Smooth muscle cell (in vitro differentiated cells): ENCODE measurements around the gene TNNC2. TPM values are rescaled to one million over a fixed set of nuclear protein-coding genes. Genes with fewer than 3 reads are reported as not detected.
A peak's percentile ranks its signal among the peaks of the same experiment; 100 is the strongest.

ENCODE experiments used
- DNase-seq: peaks from one replicate; lab custom pipeline; 2025; ENCODE audit not compliant: unreplicated experiment; lab: John Stamatoyannopoulos, UW
- H2AFZ ChIP-seq: fragments of 200-600 bp; sonication (generic); 2 replicates; pipeline ENCODE4 v1.6.0; 2016; ENCODE audit warnings: antibody characterized with exemption, low read depth, mild to moderate bottlenecking
- H3F3A ChIP-seq: fragments of 200-600 bp; sonication (generic); 2 replicates; pipeline ENCODE4 v1.6.0; 2017; ENCODE audit warnings: antibody characterized with exemption, low read depth
- H3K27ac ChIP-seq: fragments of 200-600 bp; sonication (generic); 2 replicates; pipeline ENCODE4 v1.5.1; 2016; ENCODE audit warnings: low read depth, mild to moderate bottlenecking
- H3K27me3 ChIP-seq: fragments of 200-600 bp; sonication (generic); 2 replicates; pipeline ENCODE4 v1.6.1; 2016; ENCODE audit warnings: low read depth, mild to moderate bottlenecking
- H3K36me3 ChIP-seq: fragments of 200-600 bp; sonication (generic); 2 replicates; pipeline ENCODE4 v1.5.1; 2016; ENCODE audit warnings: low read depth
- H3K4me1 ChIP-seq: fragments of 200-600 bp; sonication (generic); 2 replicates; pipeline ENCODE4 v1.5.1; 2016; ENCODE audit warnings: low read depth
- H3K4me2 ChIP-seq: fragments of 200-600 bp; sonication (generic); 2 replicates; pipeline ENCODE4 v1.6.0; 2016; ENCODE audit warnings: mild to moderate bottlenecking
- H3K4me3 ChIP-seq: fragments of 200-600 bp; sonication (generic); 2 replicates; pipeline ENCODE4 v1.5.1; 2016; ENCODE audit warnings: mild to moderate bottlenecking
- H3K79me2 ChIP-seq: fragments of 200-600 bp; sonication (generic); 2 replicates; pipeline ENCODE4 v1.6.0; 2016; ENCODE audit warnings: low read depth, mild to moderate bottlenecking
- H3K9ac ChIP-seq: fragments of 200-600 bp; sonication (generic); 2 replicates; pipeline ENCODE4 v1.6.0; 2016; ENCODE audit warnings: low read depth
- H3K9me3 ChIP-seq: fragments of 200-600 bp; sonication (generic); replicated peaks from 2 replicates; pipeline ENCODE4 v1.5.1; 2016; ENCODE audit warnings: low read depth
- H4K20me1 ChIP-seq: fragments of 200-600 bp; sonication (generic); 2 replicates; pipeline ENCODE4 v1.6.0; 2016; ENCODE audit warnings: low read depth
- WGBS: methylation state at CpG from one replicate; pipeline ENCODE4 v1.1.7; 2016; ENCODE audit warnings: low lambda C conversion rate; 5-methylcytosine and 5-hydroxymethylcytosine counted together
- polyA plus RNA-seq: library from polyadenylated mRNA; unstranded; fragments of >200 nt; fragmentation: Nextera tagmentation; extraction: Ambion mirVana; gene quantifications from 2 replicates; pipeline ENCODE4 v1.2.1, GENCODE V29; 2016
- total RNA-seq: library from RNA; depleted of rRNA; stranded (reverse); fragments of >200 nt; gene quantifications from 2 replicates; pipeline ENCODE4 v1.2.3, GENCODE V29; 2014
- TF ChIP-seq, protein P1 (sequence below): fragments of 200-600 bp; sonication (generic); IDR thresholded peaks from 2 replicates; pipeline ENCODE4 v1.5.1; 2017; ENCODE audit warnings: borderline replicate concordance, mild to moderate bottlenecking, antibody characterized with exemption; ENCODE audit not compliant: insufficient read depth, poor library complexity, severe bottlenecking

TNNC2 gene
- total and polyA plus RNA-seq, 2 experiments from 2014 or later: 0.78 to 1.7 TPM

DNA sequence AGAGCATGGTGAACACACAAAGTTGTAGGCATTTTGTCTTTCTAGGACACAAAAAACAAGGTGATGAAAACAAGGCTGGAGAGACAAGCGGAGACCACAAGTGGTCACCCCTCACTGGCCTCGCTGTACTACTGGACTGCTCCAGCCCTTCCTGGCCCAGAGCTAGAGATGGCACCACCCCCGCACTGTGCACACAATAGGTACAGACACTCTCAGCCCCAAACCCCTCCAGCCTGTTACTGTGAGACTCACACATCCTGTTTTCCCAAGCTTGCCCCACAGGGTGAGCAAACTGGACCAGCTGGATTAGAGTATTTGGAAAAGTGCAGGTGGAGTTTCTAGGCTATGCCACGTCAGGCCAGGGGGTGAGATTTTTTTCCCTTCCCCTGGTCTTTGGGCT, 45.5 kb upstream of the TNNC2 start:
- no peak overlapping the region for H2AFZ ChIP-seq
- WGBS: 91% methylated on average over 4 of the region's 4 CpGs
- H3K27ac ChIP-seq: no peak overlapping the region
- H3K4me3 ChIP-seq: no peak overlapping the region
- no peaks in the 10 kb centered on the region for H3K4me1 ChIP-seq
- no peak overlapping the region for H3K9ac ChIP-seq
- no peak overlapping the region for H3K4me2 ChIP-seq
- no peak for DNase-seq
- H3K36me3 ChIP-seq: peaks cover 4% of the 10 kb centered on the region
- no peaks in the 10 kb centered on the region for H4K20me1 ChIP-seq
- no peaks in the 10 kb centered on the region for H3F3A ChIP-seq
- H3K79me2 ChIP-seq: no peaks in the 10 kb centered on the region
- H3K9me3 ChIP-seq: no peaks in the 10 kb centered on the region
- no peaks in the 10 kb centered on the region for H3K27me3 ChIP-seq
- TF ChIP-seq, protein P1, sequence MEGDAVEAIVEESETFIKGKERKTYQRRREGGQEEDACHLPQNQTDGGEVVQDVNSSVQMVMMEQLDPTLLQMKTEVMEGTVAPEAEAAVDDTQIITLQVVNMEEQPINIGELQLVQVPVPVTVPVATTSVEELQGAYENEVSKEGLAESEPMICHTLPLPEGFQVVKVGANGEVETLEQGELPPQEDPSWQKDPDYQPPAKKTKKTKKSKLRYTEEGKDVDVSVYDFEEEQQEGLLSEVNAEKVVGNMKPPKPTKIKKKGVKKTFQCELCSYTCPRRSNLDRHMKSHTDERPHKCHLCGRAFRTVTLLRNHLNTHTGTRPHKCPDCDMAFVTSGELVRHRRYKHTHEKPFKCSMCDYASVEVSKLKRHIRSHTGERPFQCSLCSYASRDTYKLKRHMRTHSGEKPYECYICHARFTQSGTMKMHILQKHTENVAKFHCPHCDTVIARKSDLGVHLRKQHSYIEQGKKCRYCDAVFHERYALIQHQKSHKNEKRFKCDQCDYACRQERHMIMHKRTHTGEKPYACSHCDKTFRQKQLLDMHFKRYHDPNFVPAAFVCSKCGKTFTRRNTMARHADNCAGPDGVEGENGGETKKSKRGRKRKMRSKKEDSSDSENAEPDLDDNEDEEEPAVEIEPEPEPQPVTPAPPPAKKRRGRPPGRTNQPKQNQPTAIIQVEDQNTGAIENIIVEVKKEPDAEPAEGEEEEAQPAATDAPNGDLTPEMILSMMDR: no peak

DNA sequence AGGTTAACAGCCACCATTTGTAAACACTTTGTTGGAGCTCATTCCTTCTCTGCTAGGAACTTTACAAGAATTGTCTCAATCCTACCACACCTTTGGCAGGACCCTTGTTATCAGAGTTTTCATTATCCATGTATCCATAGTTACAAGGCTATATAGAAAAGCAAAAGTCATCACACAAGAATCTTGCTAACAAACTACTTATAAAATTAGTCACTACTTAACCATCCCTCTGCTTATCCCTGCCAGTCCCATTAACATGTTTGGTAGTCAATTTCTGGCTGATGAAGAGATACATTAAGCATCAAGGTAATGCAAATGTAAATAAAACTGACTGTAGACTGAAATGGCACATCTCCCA, 40.7 kb upstream of the TNNC2 start:
- peak overlapping the region; percentile 74 for H3K9ac ChIP-seq
- H3K27me3 ChIP-seq: no peaks in the 10 kb centered on the region
- H3K4me3 ChIP-seq: no peak overlapping the region
- DNase-seq: no peak
- H3K9me3 ChIP-seq: no peaks in the 10 kb centered on the region
- no peaks in the 10 kb centered on the region for H3F3A ChIP-seq
- H3K4me1 ChIP-seq: no peaks in the 10 kb centered on the region
- TF ChIP-seq, protein P1: no peak
- peak overlapping the region; percentile 91 for H3K27ac ChIP-seq
- no peaks in the 10 kb centered on the region for H3K36me3 ChIP-seq
- no peaks in the 10 kb centered on the region for H3K79me2 ChIP-seq
- no peak overlapping the region for H2AFZ ChIP-seq
- H3K4me2 ChIP-seq: peak overlapping the region; percentile 12
- H4K20me1 ChIP-seq: no peaks in the 10 kb centered on the region

DNA sequence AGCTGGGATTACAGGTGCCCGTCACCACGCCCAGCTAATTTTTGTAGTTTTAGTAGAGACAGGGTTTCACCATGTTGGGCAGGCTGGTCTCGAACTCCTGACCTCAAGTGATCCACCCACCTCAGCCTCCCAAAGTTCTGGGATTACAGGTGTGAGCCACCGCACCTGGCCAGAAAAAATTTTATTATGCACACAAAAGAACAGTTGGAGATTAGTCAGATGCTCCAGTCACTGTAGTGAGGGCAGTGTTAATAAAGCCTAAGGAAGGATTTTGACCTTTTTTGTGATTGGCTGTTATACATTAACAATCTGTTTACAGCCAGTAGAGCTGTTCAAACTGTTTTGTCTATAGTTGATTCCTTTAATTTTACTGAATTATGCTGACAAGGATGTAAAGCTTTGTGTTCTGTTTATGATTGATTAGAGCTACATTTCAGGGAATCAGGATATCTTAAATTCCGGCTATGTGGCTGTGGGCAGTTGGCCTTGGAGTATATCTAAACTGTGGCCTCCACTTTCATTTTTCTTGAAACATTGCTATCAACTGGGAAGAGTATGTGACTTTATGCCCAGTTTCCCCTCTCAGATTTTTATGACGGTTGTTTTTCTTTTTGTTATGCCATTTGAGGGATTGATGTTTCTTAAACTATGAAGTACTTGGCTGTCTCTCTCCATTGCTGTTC, 40.2 kb upstream of the TNNC2 start:
- Histone ChIP-seq H3K27me3 (no peaks in the 10 kb centered on the region), H4K20me1 (no peaks in the 10 kb centered on the region), H3K36me3 (no peaks in the 10 kb centered on the region), H3F3A (no peaks in the 10 kb centered on the region), H3K9me3 (no peaks in the 10 kb centered on the region), H2AFZ (no peak overlapping the region), H3K9ac (peak overlapping the region; percentile 74), H3K27ac (peak overlapping the region; percentile 91), H3K79me2 (no peaks in the 10 kb centered on the region), H3K4me3 (no peak overlapping the region), H3K4me1 (no peaks in the 10 kb centered on the region), H3K4me2 (peak overlapping the region; percentile 12)
- TF ChIP-seq, protein P1: no peak
- 93% methylated on average over 6 of the region's 6 CpGs for WGBS
- DNase-seq: no peak

DNA sequence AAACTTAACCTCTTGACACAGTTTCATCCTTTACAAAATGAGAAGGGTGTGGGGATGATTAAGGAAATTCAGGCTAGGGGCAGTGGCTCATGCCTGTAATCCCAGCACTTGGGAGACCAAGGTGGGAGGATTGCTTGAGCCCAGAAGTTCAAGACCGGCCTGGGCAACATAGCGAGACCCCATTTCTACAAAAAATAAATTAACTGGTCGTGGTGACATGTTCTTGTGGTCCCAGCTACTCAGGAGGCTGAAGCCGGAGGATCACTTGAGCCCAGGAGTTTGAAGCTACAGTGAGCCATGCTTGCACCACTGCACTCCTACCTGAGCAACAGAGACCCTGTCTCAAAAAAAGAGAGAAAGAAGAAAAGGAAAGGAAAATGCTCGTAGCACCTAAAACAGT, 39.3 kb upstream of the TNNC2 start:
- WGBS: 96% methylated on average over 5 of the region's 5 CpGs
- no peaks in the 10 kb centered on the region for H3K36me3 ChIP-seq
- H3K27ac ChIP-seq: no peak overlapping the region

More for the DNA sequence above, 39.3 kb upstream of the TNNC2 start:
- no peaks in the 10 kb centered on the region for H3K4me1 ChIP-seq
- H3K9me3 ChIP-seq: no peaks in the 10 kb centered on the region
- no peak overlapping the region for H3K4me2 ChIP-seq
- no peak overlapping the region for H2AFZ ChIP-seq
- no peaks in the 10 kb centered on the region for H3K27me3 ChIP-seq
- no peaks in the 10 kb centered on the region for H3F3A ChIP-seq
- TF ChIP-seq, protein P1: no peak
- H3K4me3 ChIP-seq: no peak overlapping the region
- DNase-seq: no peak
- no peaks in the 10 kb centered on the region for H3K79me2 ChIP-seq
- H3K9ac ChIP-seq: no peak overlapping the region
- H4K20me1 ChIP-seq: no peaks in the 10 kb centered on the region
